Neuronal stem cell (in vitro differentiated cells): ENCODE data around the gene MRGPRF.
A peak's percentile ranks its signal among the peaks of the same experiment; 100 is the strongest.

Source experiments
- DNase-seq: peaks from one replicate; pipeline ENCODE4 v3.0.0-alpha.2; 2013; ENCODE audit warnings: low spot score
- H2AFZ ChIP-seq: one replicate; pipeline ENCODE4 v1.6.1; 2013; ENCODE audit warnings: mild to moderate bottlenecking, low read length, inconsistent platforms
- H2AK5ac ChIP-seq: 2 replicates; pipeline ENCODE4 v1.6.1; 2013; ENCODE audit warnings: low read depth, mild to moderate bottlenecking, inconsistent platforms, low read length, moderate library complexity, mixed read lengths
- H2BK120ac ChIP-seq: 2 replicates; pipeline ENCODE4 v1.6.1; 2013; ENCODE audit warnings: low read depth, mild to moderate bottlenecking, inconsistent platforms, low read length, moderate library complexity, mixed read lengths
- H2BK12ac ChIP-seq: one replicate; pipeline ENCODE4 v1.6.1; 2013; ENCODE audit warnings: low read length, inconsistent platforms
- H2BK15ac ChIP-seq: 2 replicates; pipeline ENCODE4 v1.6.1; 2013; ENCODE audit warnings: mild to moderate bottlenecking, low read length, inconsistent platforms, mixed read lengths
- H2BK5ac ChIP-seq: one replicate; pipeline ENCODE4 v1.6.1; 2013; ENCODE audit warnings: inconsistent platforms, mild to moderate bottlenecking, low read length, moderate library complexity
- H3K14ac ChIP-seq: one replicate; pipeline ENCODE4 v1.6.1; 2013; ENCODE audit warnings: low read length, inconsistent platforms
- H3K18ac ChIP-seq: 2 replicates; pipeline ENCODE4 v1.6.1; 2013; ENCODE audit warnings: low read length, inconsistent platforms
- H3K23ac ChIP-seq: 2 replicates; pipeline ENCODE4 v1.6.1; 2013; ENCODE audit warnings: low read depth, mild to moderate bottlenecking, mixed read lengths, low read length, inconsistent platforms; ENCODE audit not compliant: poor library complexity
- H3K27ac ChIP-seq: replicated peaks from 3 replicates; pipeline ENCODE4 v1.5.1; 2013; ENCODE audit warnings: low read length, inconsistent platforms
- H3K27me3 ChIP-seq, 3 experiments: 2 replicates each; pipeline ENCODE4 v1.6.1; 2013; ENCODE audit warnings: low read length in 3 of 3, mild to moderate bottlenecking in 2 of 3, inconsistent platforms in 1 of 3, low read depth in 1 of 3, mixed read lengths in 1 of 3, moderate library complexity in 1 of 3; ENCODE audit not compliant: control insufficient read depth in 3 of 3, insufficient read depth in 3 of 3
- H3K36me3 ChIP-seq, 2 donors: replicated peaks in 1 of 2; 2 replicates each; pipeline ENCODE4 v1.6.1; 2013; ENCODE audit warnings: low read length in 2 of 2; ENCODE audit not compliant: control insufficient read depth in 2 of 2, insufficient read depth in 2 of 2
- H3K4ac ChIP-seq: 2 replicates; pipeline ENCODE4 v1.6.1; 2013; ENCODE audit warnings: inconsistent platforms, mild to moderate bottlenecking, low read length, moderate library complexity
- H3K4me1 ChIP-seq, 2 donors: 1 replicate in 1 of 2; 2 replicates in 1 of 2; pipeline ENCODE4 v1.6.1; 2013; ENCODE audit warnings: low read length in 2 of 2, low read depth in 1 of 2; ENCODE audit not compliant: control insufficient read depth in 2 of 2, insufficient read depth in 1 of 2
- H3K4me2 ChIP-seq: one replicate; pipeline ENCODE4 v1.6.1; 2013; ENCODE audit warnings: mild to moderate bottlenecking, low read length, inconsistent platforms; ENCODE audit not compliant: insufficient read depth, poor library complexity, severe bottlenecking
- H3K4me3 ChIP-seq, 2 donors: 2 replicates each; pipeline ENCODE4 v1.5.1; 2013; ENCODE audit warnings: low read length in 2 of 2, mild to moderate bottlenecking in 2 of 2, inconsistent platforms in 1 of 2, moderate library complexity in 1 of 2
- H3K79me1 ChIP-seq: one replicate; pipeline ENCODE4 v1.6.1; 2013; ENCODE audit warnings: low read depth, mild to moderate bottlenecking, inconsistent platforms, low read length, moderate library complexity
- H3K9ac ChIP-seq: one replicate; pipeline ENCODE4 v1.6.1; 2013; ENCODE audit warnings: mild to moderate bottlenecking, low read depth, low read length, inconsistent platforms; ENCODE audit not compliant: poor library complexity
- H3K9me3 ChIP-seq, 2 donors: replicated peaks in 1 of 2; 2 replicates each; pipeline versions ENCODE3 to v1.6.1; 2013; ENCODE audit warnings: low read length in 2 of 2, mild to moderate bottlenecking in 2 of 2, inconsistent platforms in 1 of 2, low read depth in 1 of 2, mixed read lengths in 1 of 2, moderate library complexity in 1 of 2; ENCODE audit not compliant: control insufficient read depth in 2 of 2, insufficient read depth in 1 of 2
- H4K8ac ChIP-seq: one replicate; pipeline ENCODE4 v1.6.1; 2013; ENCODE audit warnings: low read depth, mild to moderate bottlenecking, inconsistent platforms, low read length, moderate library complexity
- H4K91ac ChIP-seq: one replicate; pipeline ENCODE4 v1.6.1; 2013; ENCODE audit warnings: low read length, low read depth, mild to moderate bottlenecking, inconsistent platforms; ENCODE audit not compliant: poor library complexity
- WGBS, 2 donors: extraction: QIAGEN DNeasy Blood & Tissue Kit; methylation state at CpG; one replicate each; pipeline ENCODE4 v1.1.7; 2013; ENCODE audit warnings: missing lambda C conversion rate in 2 of 2, mixed read lengths in 1 of 2; ENCODE audit not compliant: insufficient read length in 2 of 2, insufficient replicate concordance in 1 of 2; ENCODE audit errors: extremely low coverage in 2 of 2; 5-methylcytosine and 5-hydroxymethylcytosine counted together

MRGPRF gene

DNA sequence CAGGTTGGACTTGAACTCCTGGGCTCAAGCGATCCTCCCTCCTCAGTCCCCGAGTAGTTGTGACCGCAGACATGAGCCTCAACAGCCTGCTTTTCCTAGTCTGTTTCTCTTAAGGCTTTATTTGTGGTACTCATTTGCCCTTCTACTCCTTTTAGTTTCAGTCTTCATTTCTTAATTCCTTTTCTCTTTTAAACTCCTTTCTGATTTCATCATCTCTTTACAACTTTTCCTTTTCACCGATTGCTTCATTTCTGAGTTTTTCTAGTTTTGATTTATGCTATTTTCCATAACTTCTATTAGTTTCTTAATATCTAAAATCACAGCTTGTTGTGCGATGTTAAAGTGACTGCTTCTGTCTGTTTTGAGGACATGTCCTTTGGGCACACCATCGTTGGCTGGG is 17.3 kb upstream of the MRGPRF start:
- no peak overlapping the region for H2AFZ ChIP-seq
- peaks cover 0 to 7% (median 0%) of the 10 kb centered on the region in 3 experiments for H3K27me3 ChIP-seq
- no peaks in the 10 kb centered on the region for H3K79me1 ChIP-seq
- H4K91ac ChIP-seq: no peak overlapping the region
- peaks cover 0 to 8% of the 10 kb centered on the region in 2 donors for H3K4me1 ChIP-seq
- no peak overlapping the region for H3K18ac ChIP-seq
- H4K8ac ChIP-seq: no peak overlapping the region
- H3K36me3 ChIP-seq: no peaks in the 10 kb centered on the region
- no peak overlapping the region for H3K14ac ChIP-seq
- H2BK15ac ChIP-seq: no peak overlapping the region
- no peak overlapping the region for H3K4ac ChIP-seq
- H3K4me2 ChIP-seq: no peak overlapping the region
- no peak overlapping the region for H3K27ac ChIP-seq
- no peaks in the 10 kb centered on the region for H3K9me3 ChIP-seq
- DNase-seq: no peak
- no peak overlapping the region for H2AK5ac ChIP-seq
- no peak overlapping the region for H3K4me3 ChIP-seq
- H3K9ac ChIP-seq: no peak overlapping the region
- H3K23ac ChIP-seq: no peak overlapping the region
- H2BK12ac ChIP-seq: no peak overlapping the region
- 100% methylated on average over 1 of the region's 6 CpGs for WGBS, 2 donors
- H2BK120ac ChIP-seq: no peak overlapping the region
- no peak overlapping the region for H2BK5ac ChIP-seq

DNA sequence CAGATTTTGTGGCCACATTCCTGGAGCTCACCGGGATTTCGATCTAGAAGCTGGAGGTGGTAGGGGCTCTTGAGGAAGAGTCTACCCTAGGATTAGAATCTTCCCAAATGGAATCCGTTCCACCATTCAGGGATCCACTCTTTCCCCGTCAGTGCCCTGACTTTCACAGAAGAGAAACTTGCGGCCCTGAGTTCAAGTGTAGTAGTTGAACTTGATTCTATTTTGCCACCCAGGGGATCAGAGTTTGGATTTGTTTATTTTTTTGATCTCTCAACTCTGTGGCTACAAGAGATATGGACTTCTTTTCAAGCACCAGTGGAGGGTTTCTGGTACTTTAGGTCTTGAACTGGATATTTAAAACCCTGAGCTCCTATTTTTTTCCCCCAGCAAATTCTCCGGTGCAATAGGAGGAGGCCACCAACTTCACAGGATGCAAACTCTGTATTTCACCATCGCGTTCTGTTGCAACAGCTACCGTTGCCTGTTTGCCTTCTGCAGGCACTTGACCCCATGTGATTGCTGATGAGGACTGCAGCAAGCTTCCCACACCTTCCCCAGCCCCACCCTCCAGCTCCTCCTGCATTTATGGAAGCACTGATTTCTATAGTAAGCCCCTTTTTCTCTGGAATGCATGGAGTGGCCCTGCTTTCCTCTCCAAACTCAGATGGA is 14.8 kb upstream of the MRGPRF start:
- no CpG with 5 or more reads among the region's 9 CpGs for WGBS, 2 donors
- Histone ChIP-seq H3K36me3 (no peaks in the 10 kb centered on the region), H2BK120ac (no peak overlapping the region), H3K27me3 (peaks cover 0 to 9% (median 0%) of the 10 kb centered on the region in 3 experiments), H4K91ac (no peak overlapping the region), H2BK12ac (peak overlapping the region; percentile 22), H2AK5ac (no peak overlapping the region), H2AFZ (no peak overlapping the region), H3K4ac (no peak overlapping the region), H3K79me1 (no peaks in the 10 kb centered on the region), H3K14ac (no peak overlapping the region), H3K4me2 (no peak overlapping the region), H3K4me3 (no peak overlapping the region), H3K9ac (no peak overlapping the region), H4K8ac (no peak overlapping the region), H3K9me3 (no peaks in the 10 kb centered on the region), H2BK5ac (no peak overlapping the region), H3K23ac (peak overlapping the region; percentile 31), H3K27ac (no peak overlapping the region), H2BK15ac (no peak overlapping the region), H3K4me1 (no peaks in the 10 kb centered on the region), H3K18ac (no peak overlapping the region)
- no peak for DNase-seq

DNA sequence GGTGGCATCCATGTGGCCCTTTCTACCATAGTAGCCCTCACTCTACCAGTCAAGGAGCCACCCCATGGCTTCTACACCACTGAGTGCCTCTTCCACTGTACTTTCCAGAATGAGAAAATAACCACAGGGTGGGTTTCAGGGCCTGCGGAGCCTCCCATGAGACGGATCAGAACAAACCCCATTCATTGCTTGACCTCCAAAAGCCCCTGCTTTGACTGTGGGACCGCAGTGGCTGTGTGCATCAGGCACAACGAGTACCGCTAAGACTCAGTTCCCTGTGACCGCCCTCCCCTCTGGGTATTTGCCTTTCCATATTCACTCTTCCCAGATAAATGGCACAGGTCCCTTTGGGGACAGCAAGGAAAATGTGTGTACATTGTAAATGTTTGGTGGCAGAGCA is 11.5 kb upstream of the MRGPRF start:
- Histone ChIP-seq H2BK12ac (no peak overlapping the region), H3K36me3 (no peaks in the 10 kb centered on the region), H2BK15ac (no peak overlapping the region), H3K4me2 (no peak overlapping the region), H3K4ac (no peak overlapping the region), H4K91ac (no peak overlapping the region), H3K27ac (no peak overlapping the region), H3K4me1 (no peaks in the 10 kb centered on the region), H4K8ac (no peak overlapping the region), H3K14ac (no peak overlapping the region), H3K4me3 (no peak overlapping the region), H3K9ac (no peak overlapping the region), H3K79me1 (no peaks in the 10 kb centered on the region), H3K9me3 (no peaks in the 10 kb centered on the region), H2AK5ac (no peak overlapping the region), H3K27me3 (peaks cover 0 to 7% (median 0%) of the 10 kb centered on the region in 3 experiments), H2BK120ac (no peak overlapping the region), H2AFZ (no peak overlapping the region), H3K18ac (no peak overlapping the region), H2BK5ac (no peak overlapping the region), H3K23ac (no peak overlapping the region)
- WGBS, 2 donors: no CpG with 5 or more reads among the region's 6 CpGs
- DNase-seq: no peak

DNA sequence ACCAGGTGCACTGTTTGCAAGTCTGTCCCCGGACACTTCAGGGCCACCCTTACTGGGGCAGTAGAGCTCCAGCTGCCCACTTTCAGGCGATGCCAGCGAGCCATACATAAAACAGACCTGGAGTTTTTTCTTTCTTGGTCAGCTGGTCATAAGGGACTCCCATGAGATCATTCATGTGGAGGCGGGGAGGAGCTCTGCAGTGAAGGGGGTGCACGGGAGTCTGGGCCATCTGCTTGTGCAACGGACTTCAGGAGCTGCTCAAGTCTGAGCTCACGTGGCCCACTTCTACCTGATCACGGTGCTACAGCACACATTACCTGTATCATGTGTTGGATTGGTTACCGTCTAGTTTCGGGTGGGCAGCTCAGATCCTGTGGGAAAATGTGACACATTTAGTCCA is 9.2 kb upstream of the MRGPRF start:
- Histone ChIP-seq H3K4me1 (no peaks in the 10 kb centered on the region), H3K36me3 (no peaks in the 10 kb centered on the region), H2BK120ac (no peak overlapping the region), H4K8ac (no peak overlapping the region), H2AK5ac (no peak overlapping the region), H2BK12ac (no peak overlapping the region), H3K79me1 (no peaks in the 10 kb centered on the region), H3K27me3 (peaks cover 0 to 14% (median 0%) of the 10 kb centered on the region in 3 experiments), H3K14ac (no peak overlapping the region), H4K91ac (no peak overlapping the region), H2AFZ (no peak overlapping the region), H3K4ac (no peak overlapping the region), H3K23ac (no peak overlapping the region), H3K9ac (no peak overlapping the region), H3K27ac (no peak overlapping the region), H3K9me3 (no peaks in the 10 kb centered on the region), H3K4me2 (no peak overlapping the region), H2BK15ac (no peak overlapping the region), H2BK5ac (no peak overlapping the region), H3K18ac (no peak overlapping the region), H3K4me3 (no peak overlapping the region)
- no peak for DNase-seq
- no CpG with 5 or more reads among the region's 10 CpGs for WGBS, 2 donors
